Activated CD8-positive, alpha-beta memory T cell treated with anti-CD3 and anti-CD28 coated beads, Interleukin-2, amount 50 U/mL, for 24 hours (primary cell): ENCODE measurements around the gene PERM1.
"Not testable (repeated sequence)": the region's sequence is repeated elsewhere in the genome, so short reads cannot be mapped to it uniquely, and the experiment has no call there.

Source experiments
- DNase-seq: peaks from one replicate; pipeline ENCODE4 v3.0.0-alpha.2; 2020; ENCODE audit errors: extremely low read depth

Gene PERM1

DNA sequence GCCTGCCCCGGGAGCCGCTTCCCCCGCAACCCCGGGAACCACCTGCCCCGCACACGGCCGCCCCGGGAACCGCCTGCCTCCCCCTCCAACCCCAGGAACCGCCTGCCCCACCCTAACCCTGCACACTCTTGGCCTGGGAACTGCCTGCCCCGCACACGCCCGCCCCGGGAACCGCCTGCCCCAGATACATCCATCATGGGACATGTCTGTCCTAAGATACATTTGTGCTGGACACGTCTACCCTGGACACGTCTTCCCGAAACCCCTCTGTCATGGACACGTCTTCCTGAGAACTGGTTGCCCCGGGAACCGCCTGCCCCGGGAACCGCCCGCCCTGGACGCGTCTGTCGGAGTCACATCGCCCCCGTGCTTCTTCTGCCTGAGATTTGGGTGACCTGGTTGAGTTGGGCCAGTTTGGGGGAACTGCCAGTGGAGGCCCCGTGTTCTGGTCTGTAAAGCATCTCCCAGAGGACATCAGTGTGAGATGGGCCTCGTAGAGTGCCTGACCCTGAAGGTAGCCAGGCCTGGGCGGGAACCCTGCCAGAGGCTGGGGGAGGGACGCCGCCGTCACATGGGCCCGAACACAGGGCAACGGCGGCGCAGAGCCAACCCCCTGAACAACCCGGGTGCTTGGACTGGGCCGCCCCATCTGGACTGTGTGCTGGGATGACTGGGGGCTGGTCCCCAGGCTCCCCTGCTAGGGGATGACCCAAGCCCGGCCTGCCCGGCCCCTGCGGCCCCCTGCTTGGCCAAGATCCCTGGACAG lies 3.6 kb downstream of the PERM1 start:
- no peak for DNase-seq

DNA sequence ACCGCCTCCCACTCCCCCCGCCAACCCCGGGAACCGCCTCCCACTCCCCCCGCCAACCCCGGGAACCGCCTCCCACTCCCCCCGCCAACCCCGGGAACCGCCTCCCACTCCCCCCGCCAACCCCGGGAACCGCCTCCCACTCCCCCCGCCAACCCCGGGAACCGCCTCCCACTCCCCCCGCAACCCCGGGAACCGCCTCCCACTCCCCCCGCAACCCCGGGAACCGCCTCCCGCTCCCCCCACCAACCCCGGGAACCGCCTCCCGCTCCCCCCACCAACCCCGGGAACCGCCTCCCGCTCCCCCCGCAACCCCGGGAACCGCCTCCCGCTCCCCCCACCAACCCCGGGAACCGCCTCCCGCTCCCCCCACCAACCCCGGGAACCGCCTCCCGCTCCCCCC lies 5.1 kb downstream of the PERM1 start:
- not testable (repeated sequence) for DNase-seq

DNA sequence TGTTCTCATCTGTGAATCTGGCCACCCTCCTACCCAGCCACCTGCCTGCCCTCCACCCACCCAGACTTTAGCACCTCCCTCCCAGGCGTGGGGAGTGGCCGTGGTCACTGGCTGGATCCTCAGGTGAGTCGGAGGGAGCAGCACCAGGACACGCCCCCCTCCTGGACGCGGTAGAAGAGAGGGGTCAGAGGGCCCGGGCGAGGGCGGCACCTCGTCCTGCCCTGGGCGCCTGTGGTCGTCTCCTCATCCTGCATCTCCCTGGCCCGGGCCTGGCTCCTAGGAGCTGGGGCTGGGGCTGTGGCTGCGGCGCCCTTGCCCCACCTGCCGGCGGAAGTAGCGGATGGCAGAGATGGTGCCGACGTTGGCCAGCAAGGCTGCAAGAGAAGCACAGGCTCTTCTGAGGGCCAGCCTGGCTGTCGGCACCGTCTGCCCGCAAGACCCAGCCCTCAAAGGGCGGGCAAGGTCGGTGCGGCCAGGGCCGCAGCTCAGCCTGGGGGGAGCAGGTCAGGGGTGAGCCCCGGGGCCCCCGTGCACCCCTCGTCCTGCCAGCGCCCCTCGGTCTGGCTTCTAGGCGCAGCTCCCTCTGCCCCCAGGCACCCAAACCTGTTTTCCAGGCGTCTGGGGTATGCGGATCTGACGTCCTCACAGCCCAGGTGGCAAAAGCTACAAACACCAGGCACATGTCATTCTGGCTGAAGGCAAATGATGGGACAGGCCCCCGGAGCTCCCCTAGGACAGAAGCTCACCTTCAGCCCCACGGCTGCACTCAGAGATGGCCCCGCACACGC lies 5.8 kb downstream of the PERM1 start:
- no peak for DNase-seq

DNA sequence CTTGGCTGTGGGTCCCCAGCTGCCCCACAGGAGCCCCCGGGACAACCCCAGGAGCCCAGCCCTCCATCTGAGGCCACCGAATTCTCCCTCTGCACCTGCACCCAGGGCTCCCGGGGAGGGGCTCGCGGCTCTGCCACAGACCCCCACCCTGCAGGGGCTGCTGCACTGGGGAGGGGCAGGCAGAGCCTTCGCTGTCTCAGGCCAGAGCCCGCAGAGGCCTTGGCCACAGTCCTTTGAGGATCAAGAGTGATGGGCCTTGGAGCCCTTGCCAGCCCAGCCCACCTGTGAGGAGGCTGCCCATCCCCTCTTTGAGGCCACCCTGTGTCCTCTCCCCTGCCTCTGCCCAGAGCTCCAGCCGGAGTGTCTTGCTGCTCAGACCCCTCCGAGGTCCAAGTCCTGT lies 6.5 kb downstream of the PERM1 start:
- DNase-seq, result no peak

DNA sequence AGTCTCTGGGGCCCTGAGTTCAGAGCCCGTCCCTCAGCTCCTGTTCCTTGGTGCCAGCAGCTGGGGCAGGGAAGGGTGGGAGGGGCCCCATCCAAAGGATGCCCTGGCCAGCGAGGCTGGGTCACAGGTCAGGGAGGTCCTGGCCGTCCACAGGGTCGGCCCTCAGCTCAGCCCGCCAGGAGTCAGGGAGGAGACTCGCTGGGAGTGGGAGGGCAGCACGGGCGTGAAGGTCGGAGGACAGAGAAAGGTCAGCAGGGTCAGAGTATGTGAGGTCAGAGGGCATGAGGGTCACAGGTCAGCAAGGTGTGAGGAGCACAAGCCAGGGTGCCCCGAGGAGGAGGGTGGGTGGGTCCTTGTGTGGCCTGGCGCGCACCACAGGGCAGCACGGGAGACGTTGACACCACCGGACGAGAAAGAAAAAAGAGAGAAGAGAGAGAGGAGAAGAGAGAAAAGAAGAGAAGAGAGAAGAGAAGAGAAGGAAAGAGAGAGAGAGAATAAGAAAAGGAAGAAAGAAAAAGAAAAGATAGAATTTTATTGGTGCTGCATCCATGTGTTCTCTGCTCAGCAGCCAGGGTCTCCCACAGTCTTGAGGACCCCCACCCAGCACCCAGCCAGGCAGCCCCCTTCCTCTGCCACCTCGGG lies 7.1 kb downstream of the PERM1 start:
- no peak for DNase-seq

DNA sequence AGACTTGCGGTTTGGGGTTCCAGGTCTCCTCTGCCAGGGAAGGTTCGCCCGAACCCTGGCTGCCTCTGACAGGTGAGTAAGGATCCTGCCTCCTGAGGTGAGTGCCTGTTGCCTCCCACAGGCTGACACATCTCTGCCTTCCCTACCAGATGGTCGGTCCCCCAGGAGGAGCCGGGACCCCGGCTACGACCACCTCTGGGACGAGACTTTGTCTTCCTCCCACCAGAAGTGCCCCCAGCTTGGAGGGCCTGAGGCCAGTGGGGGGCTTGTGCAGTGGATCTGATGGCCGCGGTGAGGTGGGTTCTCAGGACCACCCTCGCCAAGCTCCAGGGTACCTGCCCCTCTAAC lies 7.6 kb downstream of the PERM1 start:
- DNase-seq, result no peak

DNA sequence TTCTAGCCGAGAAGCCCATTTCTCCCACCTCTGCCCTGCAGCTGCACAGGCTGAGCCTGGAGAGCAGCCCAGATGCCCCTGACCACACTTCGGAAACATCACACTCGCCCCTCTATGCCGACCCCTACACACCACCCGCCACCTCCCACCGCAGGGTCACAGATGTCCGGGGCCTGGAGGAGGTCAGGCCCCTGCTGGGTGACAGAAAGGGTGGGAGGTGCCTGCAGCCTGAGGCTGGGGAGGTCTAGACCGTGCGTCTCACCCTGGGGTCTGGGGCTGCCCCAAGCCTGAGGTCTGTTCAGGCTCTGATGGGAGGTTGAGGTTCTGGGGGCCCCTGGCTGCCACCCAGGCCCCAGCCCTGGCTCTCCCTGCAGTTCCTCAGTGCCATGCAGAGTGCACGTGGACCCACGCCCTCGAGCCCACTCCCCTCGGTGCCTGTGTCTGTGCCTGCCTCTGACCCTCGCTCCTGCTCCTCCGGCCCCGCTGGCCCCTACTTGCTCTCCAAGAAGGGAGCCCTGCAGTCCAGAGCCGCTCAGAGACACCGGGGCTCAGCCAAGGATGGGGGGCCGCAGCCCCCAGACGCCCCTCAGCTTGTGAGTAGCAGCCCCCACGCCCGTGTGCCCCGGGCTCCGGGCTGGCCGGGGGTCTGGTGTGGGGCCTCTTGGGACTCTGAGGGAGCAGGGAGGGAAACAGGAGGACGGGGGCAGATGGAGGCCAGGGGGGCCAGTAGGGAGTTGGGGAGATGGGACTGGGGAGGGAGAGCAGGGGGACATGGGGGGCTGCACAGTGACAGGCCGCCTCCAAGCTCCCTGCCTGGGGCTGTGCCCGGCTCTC lies 8.2 kb downstream of the PERM1 start:
- DNase-seq, result no peak

DNA sequence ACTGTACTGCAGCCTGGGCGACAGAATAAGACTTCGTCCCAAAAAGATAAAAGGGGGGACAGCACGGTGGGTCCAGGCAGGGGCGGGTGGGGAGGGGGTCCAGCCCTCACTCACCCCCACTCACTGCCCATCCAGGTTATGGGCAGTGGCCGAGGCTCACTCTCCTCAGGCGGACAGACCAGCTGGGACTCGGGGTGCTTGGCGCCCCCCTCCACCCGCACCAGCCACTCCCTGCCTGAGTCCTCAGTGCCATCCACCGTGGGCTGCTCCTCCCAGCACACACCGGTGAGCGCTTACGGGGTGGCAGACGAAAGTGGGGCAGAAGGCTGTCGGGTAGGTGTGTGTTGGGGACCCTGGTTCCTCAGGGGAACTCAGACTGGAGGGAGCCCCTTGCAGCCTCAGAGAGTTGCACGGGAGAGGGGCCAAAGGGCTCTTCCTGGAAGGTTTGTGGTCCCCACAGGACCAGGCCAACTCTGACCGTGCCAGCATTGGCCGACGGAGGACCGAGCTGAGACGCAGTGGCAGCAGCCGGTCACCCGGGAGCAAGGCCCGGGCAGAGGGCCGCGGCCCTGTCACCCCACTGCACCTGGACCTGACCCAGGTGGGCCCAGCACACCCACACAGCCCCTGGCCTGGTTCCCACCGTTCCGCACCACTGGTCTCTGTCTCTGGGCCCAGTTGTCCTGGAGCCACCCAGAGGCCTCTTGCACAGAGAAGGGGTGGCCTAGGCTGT lies 9.0 kb downstream of the PERM1 start:
- no peak for DNase-seq

DNA sequence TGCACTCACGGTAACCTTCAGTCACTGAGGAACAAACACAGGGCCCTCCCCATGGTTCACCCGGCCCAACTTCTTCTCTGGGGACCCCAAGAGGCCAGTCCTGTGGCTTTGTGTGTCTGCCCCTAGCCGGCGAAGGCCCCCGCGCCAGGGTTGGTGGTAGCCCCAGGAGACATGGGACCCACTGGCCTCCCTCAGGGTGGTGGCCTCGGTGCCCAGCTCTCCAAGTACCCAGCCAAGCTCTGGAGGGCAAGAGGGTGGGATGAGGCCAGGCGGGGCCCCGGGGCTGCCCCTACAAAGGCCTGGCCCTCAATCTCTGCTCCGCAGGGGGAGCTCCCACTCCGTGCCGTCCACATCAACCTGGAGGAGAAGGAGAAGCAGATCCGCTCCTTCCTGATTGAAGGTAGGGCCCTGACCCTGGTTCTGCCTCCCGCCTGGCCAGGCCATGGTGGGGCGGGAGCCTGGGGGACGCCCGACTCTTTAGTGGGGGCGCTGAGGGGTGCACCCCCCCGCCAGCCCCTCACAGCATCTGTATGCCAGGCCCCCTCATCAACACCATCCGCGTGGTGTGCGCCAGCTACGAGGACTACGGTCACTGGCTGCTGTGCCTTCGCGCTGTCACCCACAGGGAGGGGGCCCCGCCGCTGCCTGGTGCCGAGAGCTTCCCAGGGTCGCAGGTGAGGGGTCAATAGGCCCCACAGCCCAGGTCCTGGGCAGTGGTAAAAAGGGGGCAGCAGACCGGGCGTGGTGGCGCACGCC lies 10.0 kb downstream of the PERM1 start:
- no peak for DNase-seq

DNA sequence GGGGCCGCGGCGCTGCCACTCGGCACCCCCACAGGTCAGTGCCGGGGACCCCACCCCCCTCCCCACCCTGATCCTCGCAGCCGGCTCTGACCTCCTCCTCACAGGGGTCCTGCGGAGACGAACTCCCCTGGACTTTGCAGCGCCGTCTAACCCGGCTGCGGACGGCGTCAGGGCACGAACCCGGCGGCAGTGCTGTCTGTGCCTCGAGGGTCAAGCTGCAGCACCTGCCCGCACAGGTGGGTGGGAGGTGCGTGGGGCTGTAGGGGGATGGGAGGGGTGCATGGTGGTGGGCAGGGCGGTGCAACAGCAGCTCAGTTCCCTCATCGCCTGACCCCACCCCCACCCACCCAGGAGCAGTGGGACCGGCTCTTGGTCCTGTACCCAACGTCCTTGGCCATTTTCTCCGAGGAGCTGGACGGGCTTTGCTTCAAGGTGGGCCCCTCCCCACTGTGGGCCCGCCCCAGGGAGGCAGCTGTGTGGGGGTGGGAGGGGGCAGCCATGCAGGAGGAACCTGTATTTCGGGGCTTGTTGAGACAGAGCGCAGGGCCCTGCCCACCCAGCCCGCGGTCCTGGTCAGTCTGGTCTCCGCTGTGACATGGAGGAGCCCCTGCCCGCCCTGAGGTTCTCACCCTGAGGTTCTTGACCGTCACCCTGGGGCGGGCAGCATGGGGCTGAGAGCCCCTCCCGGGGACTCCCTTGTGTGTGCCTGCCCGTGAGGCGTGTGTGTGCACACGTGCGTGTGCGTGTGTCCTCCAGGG lies 10.7 kb downstream of the PERM1 start:
- no peak for DNase-seq

DNA sequence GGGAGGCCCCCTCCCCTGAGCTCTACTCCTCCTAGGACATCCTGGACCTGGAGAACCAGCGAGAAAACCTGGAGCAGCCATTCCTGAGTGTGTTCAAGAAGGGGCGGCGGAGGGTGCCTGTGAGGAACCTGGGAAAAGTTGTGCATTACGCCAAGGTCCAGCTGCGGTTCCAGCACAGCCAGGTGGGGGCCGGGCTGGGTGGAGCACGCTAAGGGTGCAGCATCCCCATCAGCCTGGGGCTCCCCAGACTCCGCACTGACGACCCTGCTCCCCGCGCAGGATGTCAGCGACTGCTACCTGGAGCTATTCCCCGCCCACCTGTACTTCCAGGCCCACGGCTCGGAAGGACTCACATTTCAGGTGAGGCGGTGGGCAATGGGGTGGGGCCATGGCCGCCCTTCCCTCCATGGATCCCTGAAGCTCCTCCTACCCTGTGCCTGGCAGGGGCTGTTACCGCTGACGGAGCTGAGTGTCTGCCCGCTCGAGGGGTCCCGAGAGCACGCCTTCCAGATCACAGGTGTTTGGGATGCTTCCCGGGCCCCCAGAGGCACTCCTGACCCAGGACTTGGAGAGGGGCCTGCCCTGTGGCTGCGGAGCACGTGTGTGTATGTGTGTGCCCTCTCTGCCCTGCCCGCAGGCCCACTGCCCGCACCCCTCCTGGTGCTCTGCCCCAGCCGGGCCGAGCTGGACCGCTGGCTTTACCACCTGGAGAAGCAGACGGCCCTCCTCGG lies 11.5 kb downstream of the PERM1 start:
- no peak for DNase-seq

DNA sequence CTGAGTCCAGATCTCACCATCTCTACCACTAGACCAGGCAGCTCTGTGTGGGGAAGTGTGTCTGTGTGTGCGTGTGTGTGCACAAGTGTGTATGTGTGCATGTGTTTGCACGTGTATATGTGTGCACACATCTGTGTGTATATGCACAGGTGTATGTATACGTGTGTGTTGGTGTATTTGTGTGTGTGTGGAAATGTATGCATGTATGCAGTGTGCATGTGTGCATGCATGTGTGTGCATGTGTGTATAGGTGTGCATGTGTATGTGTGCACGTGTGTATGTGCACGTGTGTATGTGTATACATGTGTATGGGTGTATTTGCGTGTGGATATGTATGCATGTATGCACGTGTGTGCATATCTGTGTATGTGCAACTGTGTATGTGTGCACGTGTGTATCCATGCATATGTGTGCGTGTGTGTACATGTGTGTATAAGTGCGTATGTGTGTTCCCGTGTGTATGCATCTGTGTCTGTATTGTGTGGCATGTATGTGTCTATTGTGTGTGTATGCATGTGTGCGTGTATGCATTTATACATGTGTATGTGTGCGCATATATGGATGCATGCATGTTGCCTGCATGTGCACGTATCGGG lies 12.5 kb downstream of the PERM1 start:
- no peak for DNase-seq

DNA sequence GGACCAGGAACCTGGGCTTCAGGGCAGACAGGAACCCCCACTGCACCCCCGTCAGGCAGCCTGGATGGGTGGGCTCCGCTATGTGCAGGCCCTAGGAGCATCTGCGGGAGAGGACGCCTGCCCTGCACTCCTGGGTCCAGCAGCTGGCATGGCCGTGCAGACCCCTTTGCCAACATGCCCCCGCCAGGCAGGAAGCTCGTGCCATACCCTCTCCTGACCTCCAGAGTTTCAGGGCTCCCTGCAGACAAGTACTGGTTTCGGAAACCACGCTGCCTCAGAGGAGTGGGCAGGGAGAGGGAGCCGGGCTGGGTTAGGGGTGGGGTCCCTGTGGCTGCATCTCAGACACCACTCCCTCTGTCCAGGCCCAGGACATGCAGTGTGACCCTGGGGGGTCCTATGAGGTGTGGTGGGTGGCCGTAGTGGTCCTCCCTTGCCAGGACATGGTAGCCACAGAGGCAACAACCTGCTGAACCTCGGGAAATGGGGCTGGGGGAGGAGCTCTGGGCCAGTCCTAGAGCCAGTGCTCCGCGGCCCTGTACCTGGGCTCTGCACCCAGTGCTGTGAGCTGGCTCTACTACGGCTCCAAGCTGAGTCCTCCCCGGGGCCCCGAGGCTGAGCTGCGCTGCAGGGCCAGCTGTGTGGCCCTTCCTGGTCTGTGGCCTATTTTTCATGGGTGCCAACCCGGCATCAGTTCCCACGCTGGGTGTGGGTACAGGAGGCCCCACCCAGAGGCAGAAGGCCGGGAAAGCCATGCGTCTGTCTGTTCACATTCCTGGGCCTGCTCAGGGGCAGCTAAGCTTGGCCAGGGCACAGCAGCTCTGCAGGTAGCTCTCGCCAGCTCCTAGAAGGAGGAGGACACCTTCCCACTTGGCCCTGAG lies 14.2 kb downstream of the PERM1 start:
- no peak for DNase-seq

DNA sequence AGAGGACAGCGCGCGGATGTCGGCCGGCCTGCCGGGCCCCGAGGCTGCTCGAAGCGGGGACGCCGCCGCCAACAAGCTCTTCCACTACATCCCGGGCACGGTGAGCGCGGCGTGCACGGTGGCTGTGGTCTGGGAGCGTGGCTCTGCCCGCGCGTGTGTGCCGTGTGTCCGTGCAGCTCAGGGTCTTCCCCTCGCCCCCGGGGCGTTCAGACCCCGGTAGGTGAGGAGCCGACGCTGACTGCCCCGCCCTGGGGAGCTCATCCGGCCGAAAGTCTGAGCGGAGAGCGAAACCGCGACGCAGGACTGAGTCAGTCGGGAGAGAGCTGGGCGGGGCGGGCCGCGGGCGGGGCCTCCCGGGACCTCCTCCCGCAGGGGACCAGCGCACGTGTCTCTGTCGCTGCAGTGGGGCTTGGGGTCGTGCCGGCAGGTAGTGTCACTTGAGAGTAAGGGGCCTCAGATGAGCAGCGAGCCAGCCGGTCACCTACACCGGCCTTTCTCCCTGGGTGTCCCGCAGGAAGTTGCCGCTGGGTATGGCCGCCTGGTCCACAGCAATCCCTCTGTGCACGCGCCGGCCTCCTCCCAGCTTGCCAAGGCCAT lies 15.1 kb downstream of the PERM1 start:
- DNase-seq, result peak; percentile 63

DNA sequence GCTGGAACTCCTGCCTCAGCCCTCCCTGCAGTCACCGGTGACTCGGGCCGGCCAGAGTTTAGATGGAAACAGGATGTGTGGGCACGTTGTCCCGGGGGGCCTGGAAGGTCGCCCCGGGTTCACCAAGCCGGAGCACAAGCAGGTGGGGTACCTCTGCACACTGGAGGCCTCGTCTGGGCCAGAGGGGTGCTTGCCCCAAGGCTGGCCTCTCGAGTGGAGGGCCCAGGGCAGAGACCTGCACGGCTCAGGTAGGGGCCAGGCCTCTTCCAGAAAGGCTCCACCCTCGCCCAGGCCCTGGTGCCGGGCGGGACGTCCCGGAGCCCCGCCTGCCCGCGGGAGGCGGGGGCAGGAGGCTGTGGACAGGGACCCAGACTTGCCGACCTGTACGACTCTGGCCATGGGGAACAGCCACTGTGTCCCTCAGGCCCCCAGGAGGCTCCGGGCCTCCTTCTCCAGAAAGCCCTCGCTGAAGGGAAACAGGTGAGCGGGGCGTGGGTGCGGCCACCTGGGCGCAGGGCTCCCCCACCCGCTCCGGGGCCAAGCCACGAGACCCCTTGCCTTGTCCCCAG lies 15.7 kb downstream of the PERM1 start, which contains the start of gene PLEKHN1:
PLEKHN1 (plus strand) TSS at position 348 of the 569 bp plus-strand sequence; CDS start at position 398, 50 bp downstream.
- no peak for DNase-seq

DNA sequence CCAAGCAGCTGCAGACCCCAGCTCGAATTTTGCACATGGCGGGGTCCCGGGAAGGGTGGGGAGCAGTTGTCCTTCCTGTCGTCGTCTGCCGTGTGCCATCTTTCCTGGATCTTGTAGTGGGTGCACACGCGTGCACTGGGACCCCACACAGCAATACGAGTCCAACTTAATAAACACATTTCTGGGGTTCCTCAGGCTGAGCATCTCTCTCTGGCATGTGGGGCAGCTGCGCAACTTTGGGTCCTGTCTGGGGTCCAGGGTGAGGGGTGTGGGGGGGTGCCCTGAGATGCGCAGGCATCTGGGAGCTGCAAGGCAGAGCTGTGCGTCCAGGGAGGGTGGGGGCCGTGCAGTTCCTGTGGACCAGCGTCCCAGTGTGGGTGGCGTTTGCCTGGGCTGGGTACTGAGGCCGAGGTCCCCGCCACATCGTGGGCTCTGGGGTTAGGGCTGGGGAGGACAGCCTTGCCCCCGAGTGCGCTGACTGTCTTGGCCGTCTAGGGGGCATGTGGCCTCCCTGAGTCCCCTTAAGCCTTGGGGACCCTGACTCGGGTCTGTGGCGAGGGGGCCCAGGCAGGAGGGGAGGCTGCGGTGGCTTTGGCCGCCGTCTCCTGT lies 16.3 kb downstream of the PERM1 start:
- no peak for DNase-seq
